GM19395 (cell line): ENCODE measurements around the gene ACSL6.
"Not testable (repeated sequence)": the region's sequence is repeated elsewhere in the genome, so short reads cannot be mapped to it uniquely, and the experiment has no call there.

ENCODE experiments used
- ATAC-seq: cut with Tn5 transposase; IDR thresholded peaks from one replicate; pipeline ENCODE4 v1.9.1; 2021; ENCODE audit warnings: mild to moderate bottlenecking, moderate library complexity; ENCODE audit not compliant: unreplicated experiment

The ACSL6 gene

DNA sequence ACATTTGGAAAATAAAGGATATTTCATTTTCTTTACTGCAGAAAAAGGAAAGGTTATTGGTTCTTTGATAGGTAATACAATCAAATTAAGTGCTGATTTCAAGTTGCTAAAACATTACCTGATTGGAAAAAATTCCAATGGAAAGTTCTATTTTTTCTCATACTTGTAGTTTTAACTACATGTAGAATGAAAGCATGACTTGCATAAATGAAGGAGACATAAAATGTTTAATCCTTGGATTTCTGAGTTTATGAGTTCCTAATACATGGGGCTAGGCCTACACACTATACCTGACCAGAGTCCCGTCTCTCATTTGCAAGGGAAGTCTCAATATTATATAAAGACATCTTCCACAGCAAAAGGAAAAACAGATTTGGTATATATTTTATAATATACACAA lies 60.8 kb downstream of the ACSL6 start:
- ATAC-seq = no peak

DNA sequence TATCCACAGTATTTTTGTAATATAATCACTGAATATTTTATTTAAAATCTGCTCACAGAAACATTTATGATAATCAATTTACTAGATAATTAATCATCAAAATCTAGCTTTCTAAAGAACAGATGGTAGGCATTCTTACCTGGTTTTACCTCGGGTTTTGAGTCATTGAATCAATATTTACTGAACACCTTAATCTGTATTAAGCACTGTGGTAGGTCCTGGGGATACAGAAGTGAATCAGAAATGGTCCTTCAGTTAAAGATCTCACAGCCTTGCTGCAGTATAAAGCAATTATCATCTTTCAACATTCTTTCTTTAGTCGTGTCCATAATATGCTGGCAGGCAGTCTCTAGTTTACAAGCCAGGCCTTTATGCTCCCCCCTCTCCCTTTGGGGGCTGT lies 64.0 kb downstream of the ACSL6 start:
- no peak for ATAC-seq

DNA sequence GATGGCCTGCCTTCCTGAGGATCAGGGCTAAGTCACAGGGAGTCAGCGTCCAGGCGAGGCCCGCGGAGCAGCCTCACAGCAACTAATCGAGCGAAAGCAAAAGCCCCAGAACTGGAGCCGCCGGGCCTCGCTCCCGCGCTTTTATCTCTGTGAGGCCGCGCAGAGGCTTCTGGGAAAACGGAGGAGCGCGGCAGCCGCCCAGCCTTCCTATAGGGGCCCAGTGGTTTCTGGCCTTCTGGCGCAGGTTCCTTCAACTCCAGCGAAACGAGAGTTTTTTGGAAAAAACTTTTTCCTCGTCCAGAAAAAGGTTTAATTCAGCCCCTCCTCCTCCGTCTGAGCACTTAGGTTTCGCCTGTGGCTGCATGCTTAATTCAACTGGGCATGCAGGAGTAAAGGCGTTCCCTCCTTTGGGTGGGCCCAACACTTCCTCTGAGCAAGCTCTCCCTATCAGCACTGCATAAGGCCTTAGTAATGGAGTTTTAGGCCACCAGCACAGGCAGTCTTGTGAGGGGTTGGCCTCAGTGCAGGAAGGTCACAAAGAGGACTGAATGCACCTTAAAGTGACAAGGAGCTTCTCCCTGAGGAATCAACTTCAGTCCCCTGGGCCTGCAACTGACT lies 65.8 kb downstream of the ACSL6 start, which contains the start of gene MEIKIN:
Gene MEIKIN (minus strand): TSS at position 113 of the 618 bp plus-strand sequence. CDS start 158 bp downstream, outside the sequence.
- no peak for ATAC-seq

DNA sequence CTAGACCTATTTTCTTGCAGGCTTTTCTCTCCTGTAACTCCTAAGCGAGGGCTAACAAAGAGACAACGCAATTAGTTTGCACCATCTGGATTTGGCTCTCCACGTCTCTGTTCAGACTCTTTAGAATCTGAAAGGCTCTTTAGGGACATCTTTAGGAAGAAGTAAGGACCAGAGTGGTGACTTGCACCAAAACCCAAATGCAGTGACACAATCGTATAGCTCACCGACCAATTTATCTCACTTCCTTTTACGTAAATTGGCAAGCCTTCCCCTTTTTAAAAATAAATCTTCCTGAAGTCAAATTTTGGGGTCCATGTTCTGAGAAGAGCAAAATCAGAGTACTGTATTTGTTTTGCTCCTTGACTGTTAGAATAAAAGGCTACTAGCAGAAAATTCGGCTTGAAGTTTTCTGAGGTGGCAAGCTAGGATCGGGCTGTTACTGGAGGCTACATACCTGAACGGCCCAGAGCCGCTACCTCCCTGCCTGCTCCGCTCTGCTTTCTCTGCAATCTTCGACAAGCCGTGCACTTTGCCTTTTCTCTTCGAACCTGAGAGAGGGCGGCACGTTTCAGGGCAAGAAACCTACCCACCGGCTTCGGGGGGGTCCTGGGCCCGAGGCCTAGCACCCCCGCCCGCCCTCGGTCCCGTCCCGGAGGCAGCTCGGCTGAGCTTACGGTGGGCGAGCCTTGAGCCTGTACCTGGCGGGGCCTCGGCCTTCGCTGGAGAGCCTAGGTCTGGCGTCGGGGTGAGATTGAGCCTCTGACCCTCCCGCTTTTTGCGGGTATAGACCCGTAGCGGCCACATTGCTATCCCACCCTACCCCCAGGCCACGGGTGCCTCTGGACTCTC lies 66.5 kb downstream of the ACSL6 start:
- no peak for ATAC-seq

DNA sequence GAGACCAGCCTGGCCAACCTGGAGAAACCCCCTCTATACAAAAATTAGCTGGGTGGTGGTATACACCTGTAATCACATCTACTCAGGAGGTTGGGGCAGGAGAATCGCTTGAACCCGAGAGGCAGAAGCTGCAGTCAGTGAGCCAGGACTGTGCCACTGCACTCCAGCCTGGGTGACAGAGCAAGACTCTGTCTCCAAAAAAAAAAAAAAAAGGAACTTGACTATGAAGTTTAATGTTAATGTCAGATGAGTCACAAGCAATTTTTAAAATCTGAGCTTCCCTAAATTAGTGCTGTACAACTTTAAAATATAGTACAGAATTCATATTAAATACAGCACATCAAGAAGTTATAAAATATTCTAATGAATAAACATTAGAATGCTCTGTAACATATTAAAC lies 67.5 kb downstream of the ACSL6 start:
- no peak for ATAC-seq

DNA sequence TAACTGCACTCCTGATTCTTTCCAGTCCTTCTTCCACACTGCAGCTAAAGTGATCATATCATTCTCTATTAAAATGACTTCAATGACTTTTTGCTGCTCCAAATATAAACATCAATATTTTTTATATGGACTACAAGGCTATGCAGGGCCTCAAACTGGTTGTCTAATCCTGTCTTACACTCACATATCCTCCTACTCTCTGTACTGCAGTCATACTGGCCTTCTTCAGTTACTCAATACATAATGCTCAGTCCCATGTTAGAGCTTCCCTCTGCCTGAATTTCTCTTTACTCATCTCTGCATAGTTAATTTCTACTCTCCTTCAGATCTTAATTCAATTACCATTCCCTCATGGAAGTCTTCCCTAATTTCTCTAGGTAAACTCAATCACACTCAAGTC lies 69.4 kb downstream of the ACSL6 start:
- no peak for ATAC-seq

DNA sequence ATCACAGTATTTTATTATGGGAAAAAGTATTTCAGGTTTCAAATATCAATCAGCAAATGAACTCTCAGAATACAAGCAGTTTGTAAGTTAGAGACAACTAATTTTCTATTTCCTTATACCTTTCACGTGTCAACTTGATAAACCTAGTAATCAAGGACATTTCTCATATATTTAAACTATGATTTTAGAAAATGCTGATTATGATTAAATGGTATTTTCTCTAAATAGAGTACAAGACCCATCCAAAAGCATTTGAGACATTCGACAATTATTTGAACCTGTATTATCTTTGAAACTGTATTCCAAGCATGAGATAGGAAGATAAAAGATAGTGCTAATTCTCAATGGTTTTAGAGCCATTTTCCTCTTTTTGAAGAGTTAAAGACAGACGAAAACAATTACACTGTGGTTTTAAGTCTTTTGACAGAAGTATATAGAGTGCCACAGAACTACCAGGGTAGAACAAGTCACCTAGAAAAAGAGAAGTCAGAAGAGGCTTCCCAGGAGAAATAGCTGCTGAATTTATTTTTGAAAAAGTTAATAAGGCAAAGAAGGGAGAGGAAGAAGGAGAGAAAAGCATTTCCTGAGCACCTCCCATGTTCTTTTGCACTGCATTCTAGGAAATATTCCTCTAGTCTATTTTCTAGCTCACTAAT lies 71.6 kb downstream of the ACSL6 start:
- no peak for ATAC-seq

DNA sequence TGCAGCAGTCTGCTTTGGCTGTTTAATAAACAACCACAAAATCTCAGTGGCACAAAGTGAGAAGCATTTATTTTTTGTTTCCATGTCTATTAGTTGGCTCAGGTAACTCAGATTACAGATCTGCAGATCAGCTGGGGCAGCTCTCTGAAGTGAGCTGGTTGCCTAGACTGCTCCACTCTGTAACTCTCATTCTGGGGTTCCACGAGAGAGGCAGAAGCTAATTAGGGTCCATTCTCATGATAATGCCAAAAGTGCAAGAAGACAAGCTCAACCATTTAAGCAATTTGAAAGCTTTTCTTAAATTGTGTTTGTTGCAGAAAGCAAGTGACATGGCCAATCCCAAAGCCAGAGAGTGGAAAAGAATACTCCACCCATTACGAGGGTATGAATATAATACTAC lies 79.2 kb downstream of the ACSL6 start:
- ATAC-seq = no peak

DNA sequence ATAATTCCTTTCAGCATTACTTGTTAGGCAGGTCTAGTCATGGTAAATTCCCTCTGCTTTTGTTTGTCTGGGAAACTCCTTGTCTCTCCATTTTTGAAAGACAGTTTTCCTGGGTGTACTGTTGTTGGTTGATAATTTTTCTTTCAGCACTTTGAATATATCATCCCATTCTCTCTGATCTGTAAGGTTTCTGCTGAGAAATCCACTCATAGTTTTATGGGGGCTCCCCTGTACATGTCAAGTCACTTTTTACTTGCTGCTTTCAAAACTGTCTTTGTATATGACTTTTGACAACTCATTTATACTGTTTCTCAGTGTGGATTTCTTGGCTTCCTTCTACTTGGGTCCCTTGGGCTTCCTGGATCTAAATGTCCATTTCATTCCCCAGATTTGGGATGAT lies 82.5 kb downstream of the ACSL6 start:
- no peak for ATAC-seq

DNA sequence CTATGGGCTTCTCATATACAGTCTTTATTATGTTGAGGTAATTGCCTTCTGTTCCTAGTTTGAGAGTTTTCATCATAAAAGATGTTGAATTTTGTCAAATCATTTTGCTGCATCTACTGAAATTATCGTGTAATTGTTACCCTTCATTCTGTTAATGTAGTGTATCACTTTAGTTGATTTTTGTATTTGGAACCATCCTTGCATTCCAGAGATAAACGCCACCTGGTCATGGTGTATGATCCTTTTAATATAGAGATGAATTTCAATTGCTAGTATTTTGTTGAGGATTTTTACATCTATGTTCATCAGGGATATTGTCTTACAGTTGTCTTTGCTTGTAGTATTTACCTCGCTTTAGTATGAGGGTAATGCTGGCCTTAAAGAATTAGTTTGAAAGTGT lies 85.3 kb downstream of the ACSL6 start:
- ATAC-seq = no peak

DNA sequence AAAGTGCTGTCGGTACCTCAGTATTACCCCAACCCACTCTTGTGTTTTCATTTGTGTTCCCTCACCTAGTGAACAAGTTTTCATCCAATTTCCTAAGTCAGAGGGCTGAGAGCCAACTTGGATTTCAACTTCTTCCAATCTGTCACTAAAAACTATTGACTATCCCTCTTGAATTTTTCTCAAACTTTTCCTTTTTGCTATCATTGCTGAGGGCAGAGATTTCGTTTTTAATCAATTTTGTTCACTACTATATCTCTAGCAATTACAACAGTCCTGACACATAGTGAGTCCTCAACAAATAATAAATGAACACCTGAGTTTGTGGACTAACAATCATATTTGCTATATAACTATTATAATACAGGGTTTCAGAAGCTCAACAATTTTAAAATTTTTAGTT lies 95.0 kb downstream of the ACSL6 start:
- no peak for ATAC-seq

DNA sequence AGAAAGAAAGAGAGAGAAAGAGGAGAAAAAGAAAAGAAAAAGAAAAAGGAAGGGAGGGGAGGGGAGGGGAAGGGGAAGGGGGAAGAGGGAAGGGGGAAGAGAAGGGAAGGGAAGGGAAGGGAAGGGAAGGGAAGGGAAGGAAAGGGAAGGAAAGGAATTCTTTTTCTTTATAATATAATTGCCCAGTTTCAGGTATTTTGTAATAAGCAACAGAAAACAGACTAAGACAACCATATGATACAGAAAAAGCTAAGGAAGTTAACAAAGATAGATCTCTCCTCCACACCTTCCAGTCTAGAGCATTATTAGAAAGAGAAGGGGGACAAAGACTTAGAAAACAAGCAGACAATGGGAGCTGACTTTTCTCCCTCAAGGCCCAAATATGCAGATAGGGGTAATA lies 97.0 kb downstream of the ACSL6 start:
- no peak for ATAC-seq

DNA sequence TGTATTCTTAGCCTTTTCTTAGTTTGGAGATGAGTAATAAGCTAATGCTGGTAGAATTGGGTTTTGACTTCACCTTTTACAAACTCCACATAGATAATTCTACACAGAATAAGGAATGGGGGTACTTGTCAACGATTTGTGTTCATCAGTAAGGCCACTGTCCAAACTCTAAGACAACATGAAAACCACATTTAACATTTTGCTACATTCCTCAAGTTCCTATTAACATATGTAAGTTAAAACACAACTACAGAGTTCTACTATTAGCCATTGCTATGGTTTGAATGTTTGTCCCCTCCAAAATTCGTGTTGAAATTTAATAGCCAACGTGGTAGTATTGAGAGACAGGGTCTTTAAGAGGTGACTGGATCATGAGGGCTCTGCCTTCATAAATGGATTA lies 97.9 kb downstream of the ACSL6 start:
- no peak for ATAC-seq

DNA sequence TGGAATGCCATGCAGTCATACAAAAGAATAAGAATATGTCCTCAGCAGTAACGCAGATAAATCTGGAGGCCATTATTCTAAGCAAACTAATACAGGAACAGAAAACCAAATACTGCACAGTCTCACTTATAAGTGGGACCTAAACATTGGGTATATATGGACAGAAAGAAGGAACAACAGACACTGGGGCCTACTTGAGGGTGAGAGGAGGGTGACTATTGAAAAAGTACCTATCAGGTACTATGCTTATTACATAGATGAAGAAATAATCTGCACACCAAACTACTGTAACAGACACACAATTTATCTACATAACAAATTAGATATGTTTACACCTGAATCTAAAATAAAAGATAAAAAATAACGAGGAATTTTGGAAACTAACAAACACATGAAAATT lies 104.8 kb downstream of the ACSL6 start:
- no peak for ATAC-seq

DNA sequence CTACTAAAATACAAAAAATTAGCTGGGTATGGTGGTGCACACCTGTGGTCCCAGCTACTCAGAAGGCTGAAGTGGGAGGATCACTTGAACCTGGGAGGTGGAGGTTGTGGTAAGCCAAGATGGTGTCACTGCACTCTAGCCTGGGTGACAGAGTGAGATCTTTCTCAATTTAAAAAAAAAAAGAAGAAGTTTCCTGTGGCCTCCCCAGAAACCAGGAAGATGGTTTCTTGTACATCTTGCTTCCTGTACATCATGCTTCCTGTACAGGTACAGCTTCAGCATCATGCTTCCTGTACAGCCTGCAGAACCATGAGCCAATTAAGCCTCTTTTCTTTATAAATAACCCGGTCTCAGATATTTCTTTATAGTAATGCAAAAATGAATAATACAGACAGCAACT lies 109.2 kb downstream of the ACSL6 start:
- not testable (repeated sequence) for ATAC-seq
